ENCODE measurements around the gene CD5L.

CD5L gene

DNA sequence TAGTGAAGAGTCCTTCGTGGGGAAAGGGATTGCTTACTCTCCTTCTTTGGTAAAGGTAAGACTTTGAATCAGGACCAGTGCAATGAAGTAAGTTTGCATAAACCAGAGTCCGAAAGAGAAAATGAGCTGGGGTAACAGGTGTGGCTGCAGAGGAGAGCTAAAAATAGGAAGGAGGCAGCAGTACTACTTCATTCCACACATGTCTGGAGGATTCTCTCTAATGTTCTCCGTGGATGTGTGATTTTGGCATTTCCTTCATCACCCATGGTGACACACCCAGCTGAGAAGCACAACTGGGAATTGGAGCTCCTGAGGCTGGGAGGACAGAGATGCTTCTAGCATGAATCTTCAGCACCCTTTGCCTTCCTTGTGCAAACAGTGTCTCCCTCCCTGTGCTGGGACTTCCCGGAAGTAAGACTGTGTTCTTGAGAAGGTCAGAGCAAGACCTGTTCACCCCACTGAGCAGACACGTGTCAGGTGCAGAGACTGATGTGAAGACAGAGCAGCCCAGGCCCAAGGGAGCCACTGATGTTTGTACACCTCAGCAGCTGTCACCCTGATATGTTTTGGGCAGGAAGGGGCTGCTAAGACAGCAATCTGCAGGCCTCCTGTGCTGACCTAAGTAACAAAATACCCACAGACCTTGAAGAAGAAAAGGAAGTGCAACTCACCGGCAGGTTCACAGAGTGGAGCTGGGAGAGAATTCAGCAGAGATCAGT lies 35.0 kb downstream of the CD5L start:
- DNase-seq = no peak

DNA sequence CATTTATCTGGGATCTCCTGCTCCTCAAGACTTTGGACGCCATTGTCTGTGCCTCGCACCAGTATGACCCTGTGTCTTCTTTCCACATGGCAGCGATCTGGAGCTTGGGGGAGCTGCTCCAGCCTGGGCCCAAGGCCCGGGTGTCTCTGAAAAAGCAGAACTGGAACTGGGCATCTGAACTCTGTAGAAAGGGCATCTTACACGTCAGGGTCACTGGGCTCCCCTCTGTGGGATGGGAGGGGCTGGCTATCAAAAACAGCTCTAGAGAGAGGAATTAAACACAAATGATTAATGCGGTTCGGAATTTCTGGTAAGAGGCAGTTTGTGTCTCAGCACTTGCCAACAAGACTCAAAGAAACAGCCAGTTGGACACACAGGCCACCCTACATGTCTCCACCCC lies 37.8 kb downstream of the CD5L start:
- no peak for DNase-seq

- DNase-seq = no peak
Observed at GRCh38 chr1:157799996-157800395, 41.6 kb downstream of the CD5L start.

- no peak for DNase-seq
Observed at GRCh38 chr1:157798211-157798610, 43.4 kb downstream of the CD5L start.

- DNase-seq = no peak
Observed at GRCh38 chr1:157785248-157785647, 56.4 kb downstream of the CD5L start.

GRCh38 chr1:157784801-157785200 lies 56.8 kb downstream of the CD5L start:
- no peak for DNase-seq

- DNase-seq = no peak
Observed at GRCh38 chr1:157782931-157783330, 58.7 kb downstream of the CD5L start.

DNA sequence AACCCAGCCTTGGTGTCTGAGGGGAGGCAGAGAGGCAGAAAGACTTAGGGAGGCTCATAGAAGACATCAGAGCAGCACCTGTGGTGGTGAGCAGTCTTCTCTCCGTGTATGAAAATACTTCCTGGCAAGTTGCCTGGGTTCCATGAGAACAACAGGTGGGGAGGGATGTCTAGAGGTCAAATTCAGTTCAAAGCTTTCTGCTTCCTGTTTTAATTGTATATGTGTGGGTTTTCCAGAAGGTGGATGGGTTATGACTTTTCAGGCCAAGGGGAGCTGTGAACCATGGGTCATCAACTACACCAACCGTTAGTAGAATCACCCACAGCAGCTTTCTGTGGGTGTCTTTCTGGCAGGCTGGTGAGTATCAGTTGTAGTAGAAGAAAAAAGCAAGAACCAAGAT lies 60.6 kb downstream of the CD5L start:
- DNase-seq = no peak

All from stimulated activated CD4-positive, alpha-beta T cell treated with anti-CD3 and anti-CD28 coated beads, Interleukin-12 subunit alpha, Interleukin-12 subunit beta, amount 100 ng/mL, for 4 hours (primary cell).